ENCODE measurements around the gene ZNF460. TPM values are rescaled to one million over a fixed set of nuclear protein-coding genes. Genes with fewer than 3 reads are reported as not detected.

Gene ZNF460
- total and polyA plus RNA-seq, 2 of the 8 experiments (the other 6 are each of a cell fraction or from before 2014, with no cell fraction given) = 9.3 to 57.9 TPM

- no peak for TF ChIP-seq EZH2 (IDR thresholded peaks at IDR 0.05; ENCODE audit: low read depth, low read length, severe bottlenecking)
- no peak for TF ChIP-seq ATF3 (IDR thresholded peaks at IDR 0.05; ENCODE audit: insufficient read depth, low read depth, low read length)
- TF ChIP-seq BACH1 (IDR thresholded peaks at IDR 0.05; ENCODE audit: low read length) = no peak
- TF ChIP-seq SAP30 (IDR thresholded peaks at IDR 0.05; ENCODE audit: insufficient read depth, insufficient replicate concordance, low read length) = peak; percentile 62
- no peak for TF ChIP-seq CBX5 (IDR thresholded peaks at IDR 0.05; ENCODE audit: low read depth, low read length)
- no peak for TF ChIP-seq SIX5 (IDR thresholded peaks at IDR 0.05; ENCODE audit: low read depth, low read length)
- no peak for TF ChIP-seq RAD21 (IDR thresholded peaks at IDR 0.05 in 1 of 2, conservative IDR thresholded peaks at IDR 0.05 in 1 of 2; ENCODE audit: low read depth in 2 of 2, low read length in 2 of 2)
- no peak for TF ChIP-seq KDM1A (IDR thresholded peaks at IDR 0.05; ENCODE audit: borderline replicate concordance, low read length)
- TF ChIP-seq GTF2F1 (IDR thresholded peaks at IDR 0.05; ENCODE audit: borderline replicate concordance, low read depth, low read length) = no peak
- peak; percentile 97 for TF ChIP-seq PHF8 (conservative IDR thresholded peaks at IDR 0.05; ENCODE audit: low read depth, low read length)
- TF ChIP-seq HDAC2 (IDR thresholded peaks at IDR 0.05; ENCODE audit: borderline replicate concordance in 1 of 2, low read depth in 2 of 2, low read length in 2 of 2) = 0 out of 4 replicates have a peak, but pooled peaks of 1 of the 2 experiments have one; percentile 61
- TF ChIP-seq RBBP5 (IDR thresholded peaks at IDR 0.05; ENCODE audit: borderline replicate concordance, low read depth, low read length) = no peak
- TF ChIP-seq RXRA (IDR thresholded peaks at IDR 0.05; ENCODE audit: insufficient read depth, low read depth, low read length) = no peak
- peak; percentile 60 for TF ChIP-seq TAF7 (optimal IDR thresholded peaks at IDR 0.05; ENCODE audit: borderline replicate concordance, low read depth, low read length)
- peak; percentile 43; the same call in 1 of the 2 replicates for TF ChIP-seq CHD2 (IDR thresholded peaks at IDR 0.05; ENCODE audit: low read length)
- TF ChIP-seq POLR2A (IDR thresholded peaks at IDR 0.05; ENCODE audit: control extremely low read depth in 1 of 2, low read depth in 2 of 2, low read length in 2 of 2) = peak; percentile 80 to 93
- TF ChIP-seq JUN (IDR thresholded peaks at IDR 0.05; ENCODE audit: low read depth, low read length) = peak; percentile 68; the same call in 1 of the 2 replicates
- peak; percentile 80 for TF ChIP-seq TAF1 (IDR thresholded peaks at IDR 0.05; ENCODE audit: low read depth, low read length)
- no peak for TF ChIP-seq MAX (IDR thresholded peaks at IDR 0.05)
- TF ChIP-seq GABPA (IDR thresholded peaks at IDR 0.05; ENCODE audit: borderline replicate concordance, insufficient read depth, low read length) = peak; percentile 88; the same call in 1 of the 2 replicates
- TF ChIP-seq BRCA1 (IDR thresholded peaks at IDR 0.05; ENCODE audit: low read depth, low read length) = no peak; the same call in 1 of the 2 replicates
Observed at GRCh38 chr19:57320180-57321084, 40.1 kb downstream of the ZNF460 start, which contains the start of gene ZNF543 (continued).
